Lung (tissue), 12 donors: ENCODE measurements around the gene EPHA8. TPM values are rescaled to one million over a fixed set of nuclear protein-coding genes. Genes with fewer than 3 reads are reported as not detected.

Experiments used
- ATAC-seq: fragments of 200-7000 bp; cut with Tn5 transposase; one replicate; pipeline ENCODE4 v1.9.1; 2020; ENCODE audit warnings: moderate number of reproducible peaks; ENCODE audit not compliant: insufficient read depth, low FRiP score
- DNase-seq, 3 donors: peaks; one replicate each; pipeline ENCODE4 v3.0.0-alpha.2; 2013 to 2017
- H3K27ac ChIP-seq, 2 donors: one replicate each; pipeline ENCODE4 v1.5.1; 2013; ENCODE audit warnings: mild to moderate bottlenecking in 2 of 2, moderate library complexity in 2 of 2, control low read depth in 1 of 2, inconsistent platforms in 1 of 2, low read depth in 1 of 2, low read length in 1 of 2
- H3K27me3 ChIP-seq, 3 donors: one replicate each; pipeline ENCODE4 v1.5.1; 2013; ENCODE audit warnings: low read length in 2 of 3; ENCODE audit not compliant: control insufficient read depth in 3 of 3, insufficient read depth in 3 of 3
- H3K36me3 ChIP-seq, 4 donors: one replicate each; pipeline ENCODE4 v1.5.1; 2013; ENCODE audit warnings: low read length in 4 of 4, mild to moderate bottlenecking in 1 of 4, moderate library complexity in 1 of 4; ENCODE audit not compliant: control insufficient read depth in 4 of 4, insufficient read depth in 4 of 4
- H3K4me1 ChIP-seq, 5 donors: one replicate each; pipeline ENCODE4 v1.5.1; 2013; ENCODE audit warnings: low read length in 5 of 5, mild to moderate bottlenecking in 2 of 5, moderate library complexity in 1 of 5; ENCODE audit not compliant: control insufficient read depth in 5 of 5, insufficient read depth in 5 of 5
- H3K4me3 ChIP-seq: one replicate; pipeline ENCODE4 v1.5.1; 2013; ENCODE audit warnings: mild to moderate bottlenecking, control low read depth, moderate library complexity
- H3K9ac ChIP-seq, 2 donors: one replicate each; pipeline ENCODE4 v1.5.1; 2013; ENCODE audit warnings: low read length in 2 of 2, control low read depth in 1 of 2; ENCODE audit not compliant: insufficient read depth in 1 of 2
- H3K9me3 ChIP-seq, 4 donors: one replicate each; pipeline ENCODE4 v1.5.1; 2013; ENCODE audit warnings: low read length in 3 of 4, mild to moderate bottlenecking in 1 of 4, moderate library complexity in 1 of 4; ENCODE audit not compliant: control insufficient read depth in 4 of 4, insufficient read depth in 3 of 4
- WGBS, 2 donors: extraction: QIAGEN DNeasy Blood & Tissue Kit; methylation state at CpG; one replicate each; pipeline ENCODE4 v1.1.7; 2013; 5-methylcytosine and 5-hydroxymethylcytosine counted together
- polyA plus RNA-seq, 2 donors: library from polyadenylated mRNA; stranded (reverse); fragments of 200-250 nt; gene quantifications; one replicate each; pipeline ENCODE4 v1.2.1, GENCODE V29; 2013
- total RNA-seq, 2 donors: library from RNA; depleted of rRNA in 1 of 2; stranded (reverse); fragments of >200 nt in 1 of 2; gene quantifications; one replicate each; pipeline ENCODE4 v1.2.1, GENCODE V29; 2014 to 2021
- TF ChIP-seq, protein P1 (sequence below): IDR thresholded peaks from 2 replicates; pipeline ENCODE4 v1.5.1; 2012; ENCODE audit warnings: mild to moderate bottlenecking; ENCODE audit errors: control extremely low read depth, extremely low read depth
- donor health status: control.
- donor health status: control.
- donor health status: Bipolar disorder and iron deficiency.
- donor health status: healthy.
- donor health status: DM: yes; HTN: yes; CAD: no.

The EPHA8 gene
- total and polyA plus RNA-seq, 4 donors, result 0.01 TPM; not detected in 3

DNA sequence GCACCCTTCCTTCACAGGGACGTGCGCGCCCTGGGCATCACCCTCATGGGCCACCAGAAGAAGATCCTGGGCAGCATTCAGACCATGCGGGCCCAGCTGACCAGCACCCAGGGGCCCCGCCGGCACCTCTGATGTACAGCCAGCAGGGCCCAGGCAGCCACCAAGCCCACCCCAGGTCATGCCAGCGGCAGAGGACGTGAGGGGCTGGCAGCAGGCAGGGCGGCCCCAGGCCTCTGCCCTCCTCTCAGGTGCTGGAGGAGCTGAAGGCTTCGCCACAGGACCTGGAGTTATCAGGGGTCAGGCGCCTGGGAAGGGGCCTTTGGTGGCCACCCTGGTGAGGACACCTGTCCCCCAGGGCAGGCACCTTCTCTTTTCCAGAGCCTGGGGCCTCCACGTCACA lies 38.3 kb downstream of the EPHA8 start:
- TF ChIP-seq, protein P1, sequence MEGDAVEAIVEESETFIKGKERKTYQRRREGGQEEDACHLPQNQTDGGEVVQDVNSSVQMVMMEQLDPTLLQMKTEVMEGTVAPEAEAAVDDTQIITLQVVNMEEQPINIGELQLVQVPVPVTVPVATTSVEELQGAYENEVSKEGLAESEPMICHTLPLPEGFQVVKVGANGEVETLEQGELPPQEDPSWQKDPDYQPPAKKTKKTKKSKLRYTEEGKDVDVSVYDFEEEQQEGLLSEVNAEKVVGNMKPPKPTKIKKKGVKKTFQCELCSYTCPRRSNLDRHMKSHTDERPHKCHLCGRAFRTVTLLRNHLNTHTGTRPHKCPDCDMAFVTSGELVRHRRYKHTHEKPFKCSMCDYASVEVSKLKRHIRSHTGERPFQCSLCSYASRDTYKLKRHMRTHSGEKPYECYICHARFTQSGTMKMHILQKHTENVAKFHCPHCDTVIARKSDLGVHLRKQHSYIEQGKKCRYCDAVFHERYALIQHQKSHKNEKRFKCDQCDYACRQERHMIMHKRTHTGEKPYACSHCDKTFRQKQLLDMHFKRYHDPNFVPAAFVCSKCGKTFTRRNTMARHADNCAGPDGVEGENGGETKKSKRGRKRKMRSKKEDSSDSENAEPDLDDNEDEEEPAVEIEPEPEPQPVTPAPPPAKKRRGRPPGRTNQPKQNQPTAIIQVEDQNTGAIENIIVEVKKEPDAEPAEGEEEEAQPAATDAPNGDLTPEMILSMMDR, result no peak
- Histone ChIP-seq H3K9ac (no peak overlapping the region), H3K27me3 (peaks cover 0 to 37% (median 0%) of the 10 kb centered on the region in 3 donors), H3K9me3 (peaks cover 0 to 2% (median 0%) of the 10 kb centered on the region in 4 donors), H3K36me3 (no peaks in the 10 kb centered on the region), H3K4me1 (no peaks in the 10 kb centered on the region), H3K27ac (no peak overlapping the region), H3K4me3 (no peak overlapping the region)
- 92% methylated on average over 12 of the region's 12 CpGs for WGBS, 2 donors
- no peak for DNase-seq
- no peak for ATAC-seq

DNA sequence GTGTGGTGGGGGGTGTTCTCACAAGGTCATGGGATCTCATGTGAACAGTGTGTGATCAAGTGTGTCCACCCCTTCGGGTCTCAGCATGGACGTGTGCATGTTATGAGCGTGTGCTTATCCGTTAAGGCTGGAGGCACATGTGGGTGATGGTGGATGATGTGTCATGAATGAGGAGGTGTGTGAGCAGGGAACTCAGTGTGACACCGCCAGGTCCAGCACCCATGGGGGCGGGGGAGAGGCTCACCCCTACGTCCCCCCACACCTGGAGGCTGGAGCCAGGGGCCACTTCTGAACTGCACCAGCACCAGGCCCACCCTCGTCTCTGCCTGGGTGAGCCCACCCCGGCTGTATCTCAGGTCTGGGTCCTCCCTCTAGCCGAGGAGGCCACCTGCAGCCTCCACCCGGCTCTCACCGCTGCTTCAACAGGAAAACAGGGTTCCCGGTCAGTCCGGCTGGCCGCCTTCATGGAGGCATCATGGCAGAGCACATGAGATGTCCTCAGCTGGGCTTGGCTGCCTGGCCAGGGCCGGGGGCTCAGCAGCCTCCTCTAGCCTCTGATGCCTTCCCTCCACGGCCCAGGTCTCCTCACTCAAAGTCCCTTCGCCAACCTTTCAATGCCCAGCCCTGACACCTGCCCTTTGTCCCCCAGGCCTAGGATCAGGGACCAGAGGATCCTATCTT lies 38.9 kb downstream of the EPHA8 start:
- no peak overlapping the region for H3K4me3 ChIP-seq
- DNase-seq, result no peak
- peaks cover 0 to 2% (median 0%) of the 10 kb centered on the region in 4 donors for H3K9me3 ChIP-seq
- 82 to 93% methylated on average over 17 to 18 of the region's 18 CpGs for WGBS, 2 donors
- ATAC-seq, result no peak
- H3K36me3 ChIP-seq, result no peaks in the 10 kb centered on the region
- TF ChIP-seq, protein P1, result no peak
- H3K27ac ChIP-seq, result no peak overlapping the region
- no peak overlapping the region for H3K9ac ChIP-seq
- no peaks in the 10 kb centered on the region for H3K4me1 ChIP-seq
- H3K27me3 ChIP-seq, result peaks cover 0 to 37% (median 0%) of the 10 kb centered on the region in 3 donors

- H3K27me3 ChIP-seq, result peaks cover 0 to 24% (median 6%) of the 10 kb centered on the region in 3 donors
- H3K9ac ChIP-seq, result no peak overlapping the region
- DNase-seq (no peak), ATAC-seq (no peak)
- TF ChIP-seq, protein P1, result no peak
- no peaks in the 10 kb centered on the region for H3K4me1 ChIP-seq
- WGBS, 2 donors, result 59 to 60% methylated on average over 4 of the region's 4 CpGs
- H3K36me3 ChIP-seq, result no peaks in the 10 kb centered on the region
- peaks cover 0 to 10% (median 0%) of the 10 kb centered on the region in 4 donors for H3K9me3 ChIP-seq
- H3K4me3 ChIP-seq, result no peak overlapping the region
- H3K27ac ChIP-seq, result no peak overlapping the region
These were observed 42.9 kb downstream of the EPHA8 start for GRCh38 chr1:22606161-22606560.

GRCh38 chr1:22607154-22607553 lies 43.9 kb downstream of the EPHA8 start:
- Histone ChIP-seq H3K27me3 (peaks cover 0 to 19% (median 6%) of the 10 kb centered on the region in 3 donors), H3K9ac (no peak overlapping the region), H3K9me3 (peaks cover 0 to 12% (median 0%) of the 10 kb centered on the region in 4 donors), H3K4me3 (no peak overlapping the region), H3K27ac (no peak overlapping the region), H3K36me3 (no peaks in the 10 kb centered on the region), H3K4me1 (no peaks in the 10 kb centered on the region)
- TF ChIP-seq, protein P1, result no peak
- 5 to 11% methylated on average over 9 to 10 of the region's 10 CpGs for WGBS, 2 donors
- DNase-seq (no peak), ATAC-seq (no peak)
